SK-N-MC (cell line): ENCODE results near the gene CBFA2T2.

Source experiments
- EZH2 ChIP-seq: fragments of 200-600 bp; sonication (generic); IDR thresholded peaks from one replicate; pipeline ENCODE4 v1.6.1; 2017; ENCODE audit warnings: antibody characterized with exemption
- FOXP2 ChIP-seq: optimal IDR thresholded peaks from 2 replicates; pipeline ENCODE3; 2011; ENCODE audit warnings: mild to moderate bottlenecking, moderate library complexity; ENCODE audit not compliant: insufficient read depth; ENCODE audit errors: extremely low read length, control extremely low read depth
- POLR2AphosphoS5 ChIP-seq: IDR thresholded peaks from 2 replicates; pipeline ENCODE4 v1.6.1; 2012; ENCODE audit warnings: mild to moderate bottlenecking, low read depth, low read length, borderline replicate concordance

GRCh38 chr20:33647603-33648395 is 157.9 kb downstream of the CBFA2T2 start:
- TF ChIP-seq EZH2 (no peak), POLR2AphosphoS5 (no peak), FOXP2 (no peak)
